Measurements from ENCODE around the gene DCC.

GRCh38 chr18:53038608-53039007, 698.6 kb downstream of the DCC start:
- no peak for TF ChIP-seq CTCF (IDR thresholded peaks at IDR 0.05)
- no peak for TF ChIP-seq POLR2A (IDR thresholded peaks at IDR 0.05)
- TF ChIP-seq EP300 (IDR thresholded peaks at IDR 0.05): no peak
